HEK293 (cell line): Measurements from ENCODE around the gene IL36G.

ENCODE experiments used
- CTCF ChIA-PET: fragments of 350-600 bp; formaldehyde crosslinking; extraction: SDS; loops from one replicate; lab custom pipeline; 2021; ENCODE audit warnings: antibody characterized with exemption; lab: Yijun Ruan, JAX
- POLR2A ChIA-PET: fragments of 300-600 bp; formaldehyde crosslinking; extraction: SDS; loops from one replicate; lab custom pipeline; 2020; ENCODE audit warnings: antibody characterized with exemption, inconsistent platforms; lab: Yijun Ruan, JAX
- H3K27ac ChIP-seq: fragments of 200-500 bp; sonication (Bioruptor generic); 2 replicates; pipeline ENCODE4 v1.5.1; 2014; ENCODE audit warnings: low read depth, low read length, control low read depth, inconsistent platforms; ENCODE audit errors: extremely low read depth
- H3K36me3 ChIP-seq, 2 experiments: fragments of 200-500 bp in 1 of 2; sonication (Bioruptor generic) in 1 of 2; 1 replicate in 1 of 2; 2 replicates in 1 of 2; pipeline ENCODE4 v1.5.1; 2014 to 2017; ENCODE audit warnings: inconsistent platforms in 2 of 2, low read length in 2 of 2; ENCODE audit not compliant: control insufficient read depth in 2 of 2, insufficient read depth in 1 of 2
- H3K4me1 ChIP-seq: fragments of 200-500 bp; sonication (Bioruptor generic); 2 replicates; pipeline ENCODE4 v1.5.1; 2014; ENCODE audit warnings: mild to moderate bottlenecking, low read length, inconsistent platforms; ENCODE audit not compliant: control insufficient read depth, insufficient read depth
- H3K4me3 ChIP-seq: 2 replicates; pipeline ENCODE4 v1.5.1; 2011; ENCODE audit warnings: low read depth, mild to moderate bottlenecking, control low read depth, low read length, moderate library complexity
- H3K9me3 ChIP-seq: fragments of 200-500 bp; sonication (Bioruptor generic); 2 replicates; pipeline ENCODE4 v1.5.1; 2014; ENCODE audit warnings: low read depth, low read length, inconsistent platforms; ENCODE audit not compliant: control insufficient read depth, insufficient read depth
- HOXD13 ChIP-seq: sonication (generic); formaldehyde crosslinking; IDR thresholded peaks from 2 replicates; pipeline ENCODE4 v1.8.0; 2022; ENCODE audit warnings: missing genetic modification reagents, borderline replicate concordance
- INSM2 ChIP-seq: fragments of 450-650 bp; formaldehyde crosslinking; IDR thresholded peaks from 2 replicates; pipeline ENCODE4 v1.5.1; 2016; ENCODE audit warnings: missing biosample characterization, missing genetic modification characterization
- ZBTB48 ChIP-seq: fragments of 450-650 bp; formaldehyde crosslinking; IDR thresholded peaks from 2 replicates; pipeline ENCODE4 v1.5.1; 2016; ENCODE audit warnings: missing biosample characterization, missing genetic modification characterization
- ZBTB7A ChIP-seq: fragments of 450-650 bp; formaldehyde crosslinking; IDR thresholded peaks from 2 replicates; pipeline ENCODE4 v1.5.1; 2016; ENCODE audit warnings: low read depth, missing biosample characterization, missing genetic modification characterization
- ZNF121 ChIP-seq: fragments of 450-650 bp; formaldehyde crosslinking; IDR thresholded peaks from 2 replicates; pipeline ENCODE4 v1.5.1; 2016; ENCODE audit warnings: missing biosample characterization, missing genetic modification characterization
- ZNF24 ChIP-seq: fragments of 450-650 bp; formaldehyde crosslinking; IDR thresholded peaks from 2 replicates; pipeline ENCODE4 v1.5.1; 2016; ENCODE audit warnings: missing biosample characterization, missing genetic modification characterization
- ZNF488 ChIP-seq: fragments of 450-650 bp; formaldehyde crosslinking; IDR thresholded peaks from 2 replicates; pipeline ENCODE4 v1.5.1; 2016; ENCODE audit warnings: missing biosample characterization, missing genetic modification characterization
- ZNF639 ChIP-seq: fragments of 450-650 bp; formaldehyde crosslinking; IDR thresholded peaks from 2 replicates; pipeline ENCODE4 v1.5.1; 2016; ENCODE audit warnings: missing biosample characterization, missing genetic modification characterization
- ZNF707 ChIP-seq: fragments of 450-650 bp; formaldehyde crosslinking; IDR thresholded peaks from 2 replicates; pipeline ENCODE4 v1.5.1; 2016; ENCODE audit warnings: missing biosample characterization, missing genetic modification characterization
- TF ChIP-seq, protein P1 (sequence below): fragments of 450-650 bp; formaldehyde crosslinking; IDR thresholded peaks from 2 replicates; pipeline ENCODE4 v1.5.1; 2016; ENCODE audit warnings: missing biosample characterization, missing genetic modification characterization, low read depth
- TF ChIP-seq, protein P2 (sequence below): fragments of 450-650 bp; IDR thresholded peaks from 2 replicates; pipeline ENCODE4 v1.5.1; 2018; ENCODE audit warnings: missing biosample characterization, mild to moderate bottlenecking, missing genetic modification characterization

IL36G gene

DNA sequence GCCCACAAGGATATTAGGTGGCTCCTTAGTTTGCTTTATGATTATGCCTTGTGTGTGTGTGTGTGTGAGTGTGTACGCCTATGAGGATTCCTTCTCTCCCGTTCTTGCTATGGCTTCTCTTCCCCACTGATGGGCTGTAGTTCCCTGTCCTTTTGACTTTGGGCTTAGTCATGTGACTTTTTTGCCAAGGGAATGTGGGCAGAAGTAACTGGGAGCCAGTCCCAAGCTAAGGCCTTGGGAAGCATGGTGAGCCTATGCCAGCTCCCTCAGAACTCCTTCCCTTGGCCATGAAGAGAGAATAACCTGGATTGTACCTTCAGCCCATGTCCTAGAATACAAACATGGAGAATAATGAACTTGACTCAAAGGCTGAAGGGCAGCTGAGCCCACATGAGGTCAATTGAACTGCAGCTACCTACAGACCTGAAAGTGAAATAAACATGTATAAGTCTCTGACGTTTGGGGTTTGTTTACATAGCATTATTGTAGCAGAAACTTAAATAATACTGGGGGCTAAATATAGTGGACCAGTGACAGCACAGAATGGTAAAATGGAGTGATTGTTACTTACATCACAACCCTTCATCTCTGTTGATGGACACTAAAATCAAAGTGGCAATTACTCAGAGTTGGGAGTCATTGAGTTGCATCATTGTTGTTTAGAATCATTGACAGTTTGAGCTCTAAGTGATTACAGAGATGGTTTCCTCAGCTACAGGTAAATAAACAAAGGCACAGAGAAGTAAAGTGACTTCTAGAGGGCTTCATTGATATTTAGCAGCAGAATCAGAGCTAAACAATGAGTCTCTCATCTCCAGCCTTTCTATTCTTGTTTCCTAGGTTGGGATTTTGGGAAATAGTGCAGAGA, 15.3 kb upstream of the IL36G start:
- ChIA-PET POLR2A (no interaction called here), CTCF (interaction anchor here (0.6 to 4.8 kb wide), 4 partner anchors 21 to 245 kb away, joined by 3 to 48 read pairs (median 3); no protein-coding TSS in a partner anchor)
- H3K4me1 ChIP-seq = no peaks in the 10 kb centered on the region
- TF ChIP-seq ZBTB7A (tag by site-specific recombination) = no peak
- H3K27ac ChIP-seq = no peak overlapping the region
- H3K9me3 ChIP-seq = no peaks in the 10 kb centered on the region
- no peak overlapping the region for H3K4me3 ChIP-seq
- H3K36me3 ChIP-seq = no peaks in the 10 kb centered on the region

DNA sequence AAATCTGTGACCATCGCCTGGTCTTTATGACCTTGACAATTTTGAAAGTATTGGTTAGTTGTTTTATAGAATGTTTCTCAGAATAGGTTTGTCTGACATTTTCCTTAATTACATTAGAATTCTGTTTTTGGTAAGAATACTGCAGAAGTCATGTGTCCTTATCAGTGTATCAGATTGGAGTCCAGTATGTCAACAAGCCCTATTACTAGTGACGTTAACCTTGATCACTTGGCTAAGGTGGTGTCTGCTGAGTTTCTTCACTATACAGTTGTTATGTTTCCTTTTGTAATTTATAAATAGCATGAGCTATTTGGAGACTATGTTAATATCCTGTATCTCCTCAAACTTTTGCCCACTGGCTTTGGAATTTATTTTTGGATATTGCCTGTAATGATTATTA, 10.8 kb upstream of the IL36G start:
- Histone ChIP-seq H3K9me3 (no peaks in the 10 kb centered on the region), H3K4me3 (no peak overlapping the region), H3K27ac (no peak overlapping the region), H3K36me3 (no peaks in the 10 kb centered on the region), H3K4me1 (no peaks in the 10 kb centered on the region)
- CTCF ChIA-PET = interaction anchor here (0.6 to 1.7 kb wide), 6 partner anchors 8 to 423 kb away, joined by 3 to 10 read pairs (median 3); no protein-coding TSS in a partner anchor
- TF ChIP-seq ZNF121 (tag by site-specific recombination) = no peak
- TF ChIP-seq ZNF707 (tag by site-specific recombination) = no peak
- no peak for TF ChIP-seq ZNF639 (tag by site-specific recombination)
- TF ChIP-seq, protein P1, sequence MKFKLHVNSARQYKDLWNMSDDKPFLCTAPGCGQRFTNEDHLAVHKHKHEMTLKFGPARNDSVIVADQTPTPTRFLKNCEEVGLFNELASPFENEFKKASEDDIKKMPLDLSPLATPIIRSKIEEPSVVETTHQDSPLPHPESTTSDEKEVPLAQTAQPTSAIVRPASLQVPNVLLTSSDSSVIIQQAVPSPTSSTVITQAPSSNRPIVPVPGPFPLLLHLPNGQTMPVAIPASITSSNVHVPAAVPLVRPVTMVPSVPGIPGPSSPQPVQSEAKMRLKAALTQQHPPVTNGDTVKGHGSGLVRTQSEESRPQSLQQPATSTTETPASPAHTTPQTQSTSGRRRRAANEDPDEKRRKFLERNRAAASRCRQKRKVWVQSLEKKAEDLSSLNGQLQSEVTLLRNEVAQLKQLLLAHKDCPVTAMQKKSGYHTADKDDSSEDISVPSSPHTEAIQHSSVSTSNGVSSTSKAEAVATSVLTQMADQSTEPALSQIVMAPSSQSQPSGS (tag by site-specific recombination) = no peak
- no peak for TF ChIP-seq ZNF24 (tag by site-specific recombination)
- TF ChIP-seq HOXD13 = no peak
- POLR2A ChIA-PET = no interaction called here

GRCh38 chr2:112972423-112973086, 5.3 kb upstream of the IL36G start:
- H3K9me3 ChIP-seq = no peaks in the 10 kb centered on the region
- no peak overlapping the region for H3K27ac ChIP-seq
- H3K4me3 ChIP-seq = no peak overlapping the region
- ChIA-PET CTCF (no interaction called here), POLR2A (no interaction called here)
- no peak for TF ChIP-seq ZNF488
- TF ChIP-seq, protein P2, sequence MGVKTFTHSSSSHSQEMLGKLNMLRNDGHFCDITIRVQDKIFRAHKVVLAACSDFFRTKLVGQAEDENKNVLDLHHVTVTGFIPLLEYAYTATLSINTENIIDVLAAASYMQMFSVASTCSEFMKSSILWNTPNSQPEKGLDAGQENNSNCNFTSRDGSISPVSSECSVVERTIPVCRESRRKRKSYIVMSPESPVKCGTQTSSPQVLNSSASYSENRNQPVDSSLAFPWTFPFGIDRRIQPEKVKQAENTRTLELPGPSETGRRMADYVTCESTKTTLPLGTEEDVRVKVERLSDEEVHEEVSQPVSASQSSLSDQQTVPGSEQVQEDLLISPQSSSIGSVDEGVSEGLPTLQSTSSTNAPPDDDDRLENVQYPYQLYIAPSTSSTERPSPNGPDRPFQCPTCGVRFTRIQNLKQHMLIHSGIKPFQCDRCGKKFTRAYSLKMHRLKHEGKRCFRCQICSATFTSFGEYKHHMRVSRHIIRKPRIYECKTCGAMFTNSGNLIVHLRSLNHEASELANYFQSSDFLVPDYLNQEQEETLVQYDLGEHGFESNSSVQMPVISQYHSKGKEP (tag by site-specific recombination) = no peak
- no peak for TF ChIP-seq INSM2
- no peak for TF ChIP-seq ZBTB48 (tag by site-specific recombination)
- no peaks in the 10 kb centered on the region for H3K4me1 ChIP-seq
- no peaks in the 10 kb centered on the region for H3K36me3 ChIP-seq
